MM.1S (cell line): Measurements from ENCODE around the gene STK10.

ENCODE experiments used
- CTCF ChIP-seq: fragments of 300-600 bp; sonication (generic); IDR thresholded peaks from 2 replicates; pipeline ENCODE4 v1.5.1; 2016; ENCODE audit warnings: antibody characterized with exemption, low read length, mixed read lengths
- EZH2 ChIP-seq: fragments of 300-600 bp; sonication (generic); optimal IDR thresholded peaks from 2 replicates; pipeline ENCODE3; 2017; ENCODE audit warnings: low read depth, mild to moderate bottlenecking, antibody characterized with exemption, low read length, mixed read lengths
- EZH2phosphoT487 ChIP-seq: fragments of 300-600 bp; sonication (generic); IDR thresholded peaks from 2 replicates; pipeline ENCODE4 v1.6.1; 2018; ENCODE audit warnings: antibody characterized with exemption, low read length

GRCh38 chr5:172093559-172093958, 94.5 kb downstream of the STK10 start:
- TF ChIP-seq CTCF (no peak), EZH2phosphoT487 (no peak), EZH2 (no peak)
